PFSK-1 (cell line): ENCODE measurements around the gene IL1R2.

ENCODE experiments used
- FOXP2 ChIP-seq: optimal IDR thresholded peaks from 2 replicates; pipeline ENCODE3; 2011; ENCODE audit warnings: borderline replicate concordance, control low read depth, inconsistent platforms; ENCODE audit not compliant: insufficient read depth; ENCODE audit errors: extremely low read length, extremely low read depth
- POLR2AphosphoS5 ChIP-seq: IDR thresholded peaks from 2 replicates; pipeline ENCODE4 v1.6.1; 2012; ENCODE audit warnings: low read depth, mild to moderate bottlenecking, control low read depth, low read length, moderate library complexity
- REST ChIP-seq, 2 experiments: IDR thresholded peaks; 2 replicates each; pipeline versions ENCODE4 v1.6.1 to v1.8.0; 2011 to 2012; ENCODE audit warnings: low read depth in 2 of 2, low read length in 2 of 2, control low read depth in 1 of 2, inconsistent platforms in 1 of 2, mild to moderate bottlenecking in 1 of 2, moderate library complexity in 1 of 2; ENCODE audit not compliant: insufficient read depth in 1 of 2
- SIN3A ChIP-seq: IDR thresholded peaks from 2 replicates; pipeline ENCODE4 v1.6.1; 2012; ENCODE audit warnings: mild to moderate bottlenecking, low read length, moderate library complexity, borderline replicate concordance; ENCODE audit not compliant: insufficient read depth
- TAF1 ChIP-seq: IDR thresholded peaks from 2 replicates; pipeline ENCODE4 v1.6.1; 2012; ENCODE audit warnings: low read length, control low read depth, borderline replicate concordance; ENCODE audit not compliant: insufficient read depth

GRCh38 chr2:101971836-101972235 lies 19.9 kb upstream of the IL1R2 start:
- no peak for TF ChIP-seq POLR2AphosphoS5
- TF ChIP-seq TAF1: no peak
- TF ChIP-seq REST (IDR thresholded peaks at IDR 0.05; ENCODE audit: insufficient read depth in 1 of 2, low read depth in 2 of 2, low read length in 2 of 2): no peak
- TF ChIP-seq SIN3A: no peak
- TF ChIP-seq FOXP2: no peak
